GM21786 (cell line): ENCODE measurements around the gene LPAR1.
"Not testable (repeated sequence)": the region's sequence is repeated elsewhere in the genome, so short reads cannot be mapped to it uniquely, and the experiment has no call there.

ENCODE experiments used
- ATAC-seq: cut with Tn5 transposase; IDR thresholded peaks from one replicate; pipeline ENCODE4 v1.9.1; 2021; ENCODE audit not compliant: unreplicated experiment

Gene LPAR1, protein sequence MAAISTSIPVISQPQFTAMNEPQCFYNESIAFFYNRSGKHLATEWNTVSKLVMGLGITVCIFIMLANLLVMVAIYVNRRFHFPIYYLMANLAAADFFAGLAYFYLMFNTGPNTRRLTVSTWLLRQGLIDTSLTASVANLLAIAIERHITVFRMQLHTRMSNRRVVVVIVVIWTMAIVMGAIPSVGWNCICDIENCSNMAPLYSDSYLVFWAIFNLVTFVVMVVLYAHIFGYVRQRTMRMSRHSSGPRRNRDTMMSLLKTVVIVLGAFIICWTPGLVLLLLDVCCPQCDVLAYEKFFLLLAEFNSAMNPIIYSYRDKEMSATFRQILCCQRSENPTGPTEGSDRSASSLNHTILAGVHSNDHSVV

DNA sequence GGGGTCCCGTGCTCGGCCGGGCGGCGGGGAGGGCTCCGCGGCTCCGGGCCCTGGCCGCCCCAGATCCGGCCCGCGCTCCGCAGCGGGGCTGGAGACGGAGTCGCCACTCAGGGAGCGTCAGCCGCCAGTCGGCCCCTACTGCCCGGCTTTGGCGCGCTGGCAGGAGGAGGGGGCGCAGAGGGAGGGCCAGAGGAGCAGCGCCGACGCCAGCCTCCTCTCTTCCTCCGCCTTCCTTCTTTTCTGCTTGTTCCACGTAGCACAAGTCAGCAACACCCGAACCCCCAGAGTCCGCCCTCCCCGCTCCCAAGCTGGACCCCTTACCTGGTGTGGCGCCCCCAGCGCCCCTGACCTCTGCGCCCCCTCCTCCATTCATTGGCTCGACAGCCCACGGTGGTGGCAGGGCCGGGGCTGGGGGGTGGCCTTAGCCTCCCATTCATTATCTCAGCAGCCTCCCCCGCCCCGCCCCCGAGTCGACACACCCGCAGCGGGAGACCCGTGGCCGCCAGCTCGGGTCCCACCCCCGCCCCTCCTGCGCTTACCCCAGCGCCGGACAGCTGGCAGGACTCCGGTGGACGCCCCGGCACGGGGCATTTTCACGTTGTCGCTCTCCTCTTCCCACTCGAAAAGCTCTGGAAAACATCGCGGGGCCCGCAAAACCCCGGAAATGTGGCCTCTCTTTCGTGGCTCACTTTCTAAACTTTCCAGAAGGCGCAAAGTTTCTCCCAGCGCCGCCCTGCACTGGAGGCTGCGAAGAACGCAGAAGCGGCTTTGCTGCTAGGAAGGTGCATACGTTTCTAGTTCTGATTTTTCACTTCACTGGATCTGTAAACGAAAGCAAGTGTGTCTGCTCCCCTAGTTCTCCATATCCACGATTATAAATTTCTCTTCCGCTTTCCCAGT lies at the start of gene LPAR1:
Gene LPAR1 (minus strand): TSS at position 140 of the 900 bp plus-strand sequence. CDS start 66,353 bp downstream, outside the sequence.
- ATAC-seq, result no peak

DNA sequence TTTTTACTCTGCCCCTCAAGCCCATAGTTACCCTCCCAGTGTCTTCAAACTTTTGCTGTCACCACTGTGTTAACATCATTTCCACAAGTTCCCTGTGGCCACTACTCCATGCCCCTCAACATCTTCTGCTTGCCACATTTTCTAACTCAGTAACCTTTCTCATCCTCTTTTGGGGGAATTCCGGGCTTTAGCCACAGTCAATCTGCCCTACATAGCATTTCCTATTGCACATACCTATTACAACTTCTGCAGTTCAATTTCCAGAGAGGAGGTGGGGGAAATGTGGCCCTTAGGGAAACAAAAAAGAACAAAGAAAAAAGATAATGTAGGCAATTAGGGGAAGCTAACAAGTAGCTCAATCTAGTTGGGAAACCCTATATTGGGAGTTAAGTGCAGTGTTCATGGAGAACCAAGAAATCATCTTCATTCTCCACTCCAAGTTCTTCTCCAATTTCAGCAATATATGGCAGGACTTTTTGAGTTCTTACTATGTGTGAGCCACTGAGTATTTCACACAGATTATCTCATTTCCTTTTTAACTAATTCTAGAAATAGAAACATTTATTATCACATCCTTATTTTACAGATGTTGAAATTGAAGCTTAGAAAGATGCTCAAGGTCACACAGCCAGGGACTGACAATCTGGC lies 40.2 kb upstream of the LPAR1 start:
- peak; percentile 63 for ATAC-seq

DNA sequence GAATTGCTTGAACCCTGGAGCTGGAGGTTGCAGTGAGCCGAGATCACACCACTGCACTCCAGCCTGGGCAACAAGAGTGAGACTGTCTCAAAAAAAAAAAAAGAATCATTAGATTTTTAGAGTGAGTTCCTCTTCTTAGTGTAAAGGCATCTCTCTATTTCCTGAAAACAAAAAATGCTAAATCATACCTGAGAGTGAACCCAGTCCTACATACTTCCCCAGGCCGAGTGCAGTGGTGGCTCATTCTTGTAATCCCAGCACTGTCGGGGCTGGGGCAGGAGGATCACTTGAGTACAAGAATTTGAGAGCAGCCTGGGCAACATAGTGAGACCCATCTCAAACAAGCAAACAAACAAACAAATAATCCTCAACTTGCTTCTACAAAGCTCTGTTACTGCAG lies 38.2 kb upstream of the LPAR1 start:
- no peak for ATAC-seq

DNA sequence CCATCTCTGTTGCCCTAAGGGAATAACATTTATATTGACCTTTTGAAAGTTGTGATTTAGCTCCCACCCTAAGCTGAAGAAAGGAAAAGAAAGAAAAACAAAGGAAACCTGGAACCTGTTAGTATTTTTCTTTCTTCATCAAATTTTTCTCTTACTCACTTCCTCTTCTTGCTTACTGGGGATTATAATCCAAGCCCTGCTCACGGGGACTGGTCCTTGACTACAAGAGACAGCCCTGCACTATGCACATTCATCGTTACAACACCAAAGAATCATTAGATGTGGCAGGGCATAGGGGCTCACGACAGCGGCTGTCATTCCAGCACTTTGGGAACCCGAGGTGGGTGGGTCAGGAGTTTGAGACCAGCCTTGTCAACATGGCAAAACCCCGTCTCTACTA lies 37.8 kb upstream of the LPAR1 start:
- ATAC-seq, result no peak

DNA sequence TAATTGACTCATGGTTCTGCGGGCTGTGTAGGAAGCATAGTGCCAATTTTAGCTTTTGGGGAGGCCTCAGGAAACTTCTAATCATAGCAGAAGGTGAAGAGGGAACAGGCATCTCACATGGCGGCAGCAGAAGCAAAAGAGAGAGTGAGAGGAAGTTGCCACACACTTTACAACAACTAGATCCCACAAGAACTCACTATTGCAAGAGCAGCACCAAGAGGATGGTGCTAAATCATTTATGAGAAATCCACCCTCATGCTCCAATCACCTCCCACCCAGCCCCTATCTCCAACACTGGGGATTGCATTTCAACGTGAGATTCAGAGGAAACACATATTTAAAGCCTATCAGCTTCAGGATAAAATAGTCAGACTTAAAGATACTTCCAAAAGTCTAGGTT lies 36.1 kb upstream of the LPAR1 start:
- no peak for ATAC-seq

DNA sequence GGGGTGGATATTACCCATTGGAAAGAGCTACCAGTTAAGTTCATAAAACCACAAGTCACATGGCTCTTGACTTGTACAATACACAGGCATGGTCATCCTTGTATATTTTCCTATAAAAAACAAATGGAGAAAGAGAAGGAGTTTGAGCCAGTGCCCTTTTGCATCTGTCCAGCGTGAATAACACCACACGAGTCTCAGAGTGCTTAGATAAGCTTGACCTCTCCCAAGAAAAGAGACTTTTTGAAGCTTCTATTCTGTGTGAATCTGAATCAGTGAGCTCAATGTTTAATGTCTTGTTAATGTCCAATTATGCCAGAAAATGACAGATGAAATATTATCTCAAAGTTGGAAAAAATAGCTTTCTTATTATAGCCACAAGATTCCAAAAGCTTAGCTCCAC lies 30.9 kb upstream of the LPAR1 start:
- ATAC-seq, result no peak

DNA sequence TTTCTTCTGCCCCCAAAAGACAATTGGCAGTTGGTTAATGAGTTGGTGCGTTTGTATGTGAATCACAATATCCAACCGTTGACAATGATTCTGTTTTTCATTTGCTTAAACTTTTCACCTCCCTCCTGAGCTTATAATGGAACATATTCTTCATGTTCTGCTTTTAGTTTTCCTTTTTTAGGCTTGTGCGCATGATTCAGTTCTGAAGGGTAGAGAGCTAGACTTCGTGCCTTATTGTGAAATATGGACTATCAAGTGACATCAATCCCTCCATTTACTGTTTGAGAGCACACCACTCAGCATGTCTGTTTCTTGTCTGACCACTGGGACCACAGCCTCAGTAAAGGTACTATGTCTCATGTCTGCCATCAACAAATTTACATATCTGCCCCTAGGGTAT lies 30.5 kb upstream of the LPAR1 start:
- no peak for ATAC-seq

DNA sequence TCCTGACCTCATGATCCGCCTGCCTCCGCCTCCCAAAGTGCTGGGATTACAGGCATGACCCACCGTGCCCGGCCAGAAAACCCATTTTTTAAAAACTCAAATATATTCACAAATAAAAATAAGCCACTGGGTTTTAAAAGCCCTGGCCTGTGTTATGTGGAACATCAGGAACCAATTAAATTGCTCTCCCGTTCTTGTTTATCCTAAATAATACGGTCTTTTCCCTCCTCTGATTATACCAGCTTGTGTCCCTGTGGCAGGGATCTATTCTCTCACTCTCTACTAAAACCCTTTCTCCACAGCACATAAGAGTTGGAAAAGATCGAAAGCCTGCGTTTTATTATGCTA lies 30.1 kb upstream of the LPAR1 start:
- ATAC-seq, result no peak

DNA sequence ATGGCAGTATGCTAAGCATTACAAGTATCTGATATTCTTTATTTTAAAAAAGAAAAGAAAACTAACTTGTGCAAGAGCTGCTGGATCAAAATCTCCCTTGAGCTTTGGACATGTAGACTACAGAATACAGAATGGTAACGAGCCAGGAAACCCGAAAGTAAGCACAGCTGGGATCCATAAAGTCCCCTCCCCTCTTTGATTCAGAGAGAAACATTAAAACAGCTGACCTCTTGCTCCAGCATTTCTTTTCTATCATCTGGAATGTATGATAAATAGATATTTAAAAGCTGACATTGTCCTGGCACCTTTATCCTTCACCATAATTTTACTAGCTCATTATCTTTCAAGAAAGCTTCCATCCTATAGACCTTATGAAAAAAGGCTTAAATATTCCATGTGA lies 28.2 kb upstream of the LPAR1 start:
- ATAC-seq, result no peak

DNA sequence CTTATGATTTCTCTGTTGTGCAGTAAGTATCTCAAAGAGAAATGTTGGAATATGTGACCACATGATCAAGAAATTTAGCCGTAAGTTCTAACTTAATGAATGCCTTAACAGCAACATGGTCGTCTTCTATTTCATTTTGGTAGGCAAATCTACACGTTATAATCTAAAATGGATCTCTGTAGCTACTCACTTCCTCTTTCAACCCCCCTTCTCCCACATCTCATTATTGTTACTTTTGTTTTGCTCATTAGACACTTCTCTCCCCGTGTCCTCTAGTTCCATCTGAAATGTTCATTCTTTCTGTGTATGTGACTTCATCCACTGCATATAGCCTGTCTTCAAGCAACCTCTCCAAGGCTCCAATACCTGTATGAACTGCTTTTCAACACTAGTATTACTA lies 27.1 kb upstream of the LPAR1 start:
- no peak for ATAC-seq

DNA sequence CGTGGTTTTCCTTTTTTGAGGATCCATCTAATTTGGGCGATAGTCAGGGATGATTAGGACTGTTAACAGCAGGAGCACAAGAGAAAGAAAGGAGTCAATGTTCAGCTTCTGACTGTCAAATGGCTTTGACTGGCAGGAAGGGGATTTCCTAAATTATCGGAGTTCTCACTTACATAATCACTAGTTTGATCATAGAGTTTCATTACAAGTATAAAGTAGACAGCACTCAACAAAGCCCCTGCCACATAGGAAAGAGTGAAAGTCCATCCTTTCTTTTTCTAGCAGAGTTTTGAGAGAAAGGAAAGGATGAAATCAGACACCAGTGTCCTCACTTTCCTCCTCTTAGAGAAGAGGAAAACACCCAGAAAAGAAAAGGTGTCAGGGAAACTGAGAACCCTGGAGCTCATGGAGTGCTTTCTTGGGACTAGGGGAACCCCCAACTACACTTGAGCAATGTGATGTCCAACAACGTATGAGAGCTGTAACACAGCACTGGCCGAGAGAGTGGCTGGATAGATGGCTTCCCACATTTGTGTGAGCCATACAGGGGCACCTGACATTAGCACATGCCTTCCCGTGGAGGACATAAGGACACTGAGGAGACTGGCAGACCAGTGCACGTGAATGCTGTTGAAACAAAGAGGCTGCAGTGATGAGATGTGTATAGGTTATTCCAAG lies 26.0 kb upstream of the LPAR1 start:
- no peak for ATAC-seq

DNA sequence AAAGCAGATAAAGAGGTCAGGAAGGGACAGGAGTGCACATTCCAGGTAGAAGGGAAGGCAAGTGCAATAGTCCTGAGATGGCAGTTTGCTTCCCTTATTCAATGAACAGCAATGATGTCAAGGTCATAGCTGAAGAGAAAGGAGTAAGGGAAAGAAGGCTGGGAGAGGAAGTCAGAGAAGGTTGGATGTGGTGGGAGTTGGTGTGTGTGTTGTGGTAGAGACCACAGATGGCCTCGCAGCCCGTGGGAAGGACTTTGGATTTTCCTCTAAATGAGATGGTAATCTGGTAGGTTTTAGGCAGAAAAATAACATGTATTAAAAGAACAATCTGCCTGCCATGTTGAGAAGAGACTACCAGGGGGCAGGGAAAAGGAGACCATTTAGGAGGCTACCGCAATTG lies 25.1 kb upstream of the LPAR1 start:
- no peak for ATAC-seq

DNA sequence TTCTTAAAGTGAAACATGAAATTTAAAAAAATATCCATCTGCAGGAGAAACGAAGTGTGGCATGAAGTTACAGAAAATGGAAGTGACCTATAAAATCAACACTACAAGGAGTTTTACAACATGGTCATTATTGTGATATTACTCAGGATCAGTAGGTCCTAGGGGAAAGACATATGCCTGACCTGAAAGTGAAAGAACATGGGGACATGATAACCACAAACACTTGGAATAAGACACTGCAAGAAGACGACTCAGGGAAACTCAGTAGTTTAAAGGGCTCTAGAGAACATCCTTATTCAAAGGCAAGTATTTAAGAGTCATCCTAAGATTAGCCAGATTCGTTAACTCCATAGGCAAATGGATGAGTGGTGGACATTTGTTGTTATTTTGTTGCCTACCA lies 19.9 kb upstream of the LPAR1 start:
- ATAC-seq, result no peak

DNA sequence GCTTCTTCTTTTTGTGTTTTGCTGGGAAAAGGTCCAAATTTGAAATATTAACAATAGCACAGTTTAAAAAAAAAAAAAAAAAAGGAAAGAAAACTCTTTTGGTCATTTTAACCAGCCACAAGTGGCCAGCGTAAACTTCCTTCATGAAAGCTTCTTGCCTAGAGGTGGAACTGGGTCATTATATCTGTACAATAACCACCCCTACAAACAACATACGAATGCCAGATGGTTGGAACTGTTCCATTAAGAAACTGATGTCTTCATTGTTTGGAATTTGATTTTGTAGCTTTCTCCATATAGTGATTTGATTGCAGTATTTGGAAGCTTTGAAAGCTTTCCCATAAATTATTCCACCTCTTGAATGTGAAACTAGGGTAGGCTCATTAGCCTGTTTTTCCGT lies 18.3 kb upstream of the LPAR1 start:
- no peak for ATAC-seq

DNA sequence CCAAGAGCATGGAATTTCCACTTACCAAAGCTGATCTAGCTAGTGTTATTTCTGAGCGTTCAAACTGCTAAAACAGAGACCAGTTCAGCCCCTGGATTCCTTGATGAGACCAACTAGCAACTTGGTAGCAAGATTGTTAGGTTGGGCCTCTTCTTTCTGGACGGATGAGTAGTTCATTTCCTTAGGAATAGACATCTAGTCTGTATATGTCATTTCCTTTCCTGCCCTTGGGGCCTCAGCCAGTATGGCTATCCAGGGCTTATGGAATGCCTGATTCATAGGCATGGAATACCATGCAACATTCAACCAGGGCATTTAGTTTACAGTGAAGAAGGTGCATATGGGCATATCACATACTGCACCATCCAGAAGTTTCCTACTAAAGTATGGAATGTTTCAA lies 14.5 kb upstream of the LPAR1 start:
- no peak for ATAC-seq

DNA sequence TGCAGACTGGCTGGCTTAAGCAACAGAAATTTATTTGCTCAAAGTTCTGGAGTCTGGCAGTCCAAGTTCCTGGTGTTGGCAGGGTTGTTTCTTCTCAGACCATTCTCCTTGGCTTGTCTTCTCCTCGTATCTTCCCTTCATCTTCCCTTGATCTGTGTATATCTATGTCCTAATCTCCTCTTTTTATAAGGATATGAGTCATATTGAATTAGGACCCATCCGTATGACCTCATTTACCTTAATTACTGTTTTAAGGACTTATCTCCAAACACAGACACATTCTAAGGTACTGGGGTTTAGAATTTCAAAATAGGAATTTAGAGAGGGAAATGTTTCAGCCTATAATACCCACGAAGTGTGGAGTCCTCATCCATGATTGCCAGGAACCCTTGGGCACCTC lies 13.1 kb upstream of the LPAR1 start:
- no peak for ATAC-seq

DNA sequence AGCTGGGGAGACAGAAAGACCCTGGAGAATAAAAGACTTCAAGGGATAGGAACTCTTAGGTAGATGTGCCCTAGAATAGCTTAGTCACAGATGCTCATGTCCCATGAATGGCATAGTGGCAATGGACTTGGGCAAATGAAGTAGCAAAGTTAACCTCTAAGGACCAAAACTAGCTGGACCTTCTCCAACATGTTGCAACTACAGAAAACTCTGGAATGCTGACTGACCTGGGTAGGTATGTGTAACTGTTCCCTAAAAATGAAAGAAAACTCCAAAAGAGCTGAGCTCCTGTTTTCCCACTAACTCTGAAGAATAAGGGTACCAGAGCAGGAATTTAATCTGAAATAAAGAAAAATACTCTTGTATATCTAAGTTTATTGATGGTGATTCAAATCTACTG lies 12.5 kb upstream of the LPAR1 start:
- no peak for ATAC-seq

DNA sequence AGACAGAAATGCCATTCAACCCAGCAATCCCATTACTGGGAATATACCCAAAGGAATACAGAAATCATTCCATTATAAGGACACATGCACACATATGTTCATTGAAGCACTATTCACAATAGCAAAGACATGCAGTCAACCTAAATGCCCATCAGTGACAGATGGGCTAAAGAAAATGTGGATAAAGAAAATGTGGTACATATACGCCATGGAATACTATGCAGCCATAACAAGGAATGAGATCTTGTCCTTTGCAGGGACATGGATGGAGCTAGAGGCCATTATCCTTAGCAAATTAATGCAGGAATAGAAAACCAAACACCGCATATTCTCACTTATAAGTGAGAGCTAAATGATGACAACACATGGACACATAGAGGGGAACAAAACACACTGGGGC lies 9.0 kb upstream of the LPAR1 start:
- not testable (repeated sequence) for ATAC-seq

DNA sequence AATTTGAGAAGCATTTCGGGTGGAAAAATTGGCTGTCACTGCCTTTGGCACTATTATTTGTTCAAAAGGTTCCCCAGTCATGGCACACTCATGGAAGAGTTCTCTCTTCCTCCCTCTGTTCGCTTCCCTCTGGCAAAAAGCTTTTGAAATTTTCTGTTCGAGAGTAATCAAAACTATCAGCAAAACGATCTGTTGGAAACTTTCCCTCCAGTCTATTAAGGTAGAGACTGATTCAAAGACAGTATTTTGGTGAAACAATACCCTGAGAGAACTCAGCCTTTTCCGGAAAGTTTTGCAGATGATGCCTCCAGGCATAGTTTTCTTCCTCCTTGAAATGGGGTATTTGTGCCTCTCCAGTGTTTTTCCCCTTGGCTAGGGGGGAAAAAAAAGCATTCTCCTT lies 3.6 kb upstream of the LPAR1 start:
- ATAC-seq, result no peak

DNA sequence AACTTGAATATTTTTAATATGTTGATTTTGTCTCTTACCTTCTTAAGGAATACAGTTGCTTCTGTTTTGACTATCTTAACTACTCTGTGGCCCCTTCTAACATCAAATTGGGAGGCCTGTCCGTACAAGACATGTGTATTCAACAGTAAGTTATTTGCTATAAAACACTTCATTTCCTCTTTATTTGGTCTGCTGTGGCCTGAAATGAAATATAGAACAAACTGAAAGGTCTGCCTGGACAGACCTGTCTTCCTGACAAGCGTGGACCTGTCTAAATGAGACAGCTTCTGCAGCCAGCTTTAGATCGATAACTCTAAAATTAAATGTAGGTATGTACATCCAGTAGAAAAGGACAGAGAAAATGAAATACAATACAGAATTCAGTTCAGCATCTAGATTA lies 2.2 kb upstream of the LPAR1 start:
- ATAC-seq, result no peak

DNA sequence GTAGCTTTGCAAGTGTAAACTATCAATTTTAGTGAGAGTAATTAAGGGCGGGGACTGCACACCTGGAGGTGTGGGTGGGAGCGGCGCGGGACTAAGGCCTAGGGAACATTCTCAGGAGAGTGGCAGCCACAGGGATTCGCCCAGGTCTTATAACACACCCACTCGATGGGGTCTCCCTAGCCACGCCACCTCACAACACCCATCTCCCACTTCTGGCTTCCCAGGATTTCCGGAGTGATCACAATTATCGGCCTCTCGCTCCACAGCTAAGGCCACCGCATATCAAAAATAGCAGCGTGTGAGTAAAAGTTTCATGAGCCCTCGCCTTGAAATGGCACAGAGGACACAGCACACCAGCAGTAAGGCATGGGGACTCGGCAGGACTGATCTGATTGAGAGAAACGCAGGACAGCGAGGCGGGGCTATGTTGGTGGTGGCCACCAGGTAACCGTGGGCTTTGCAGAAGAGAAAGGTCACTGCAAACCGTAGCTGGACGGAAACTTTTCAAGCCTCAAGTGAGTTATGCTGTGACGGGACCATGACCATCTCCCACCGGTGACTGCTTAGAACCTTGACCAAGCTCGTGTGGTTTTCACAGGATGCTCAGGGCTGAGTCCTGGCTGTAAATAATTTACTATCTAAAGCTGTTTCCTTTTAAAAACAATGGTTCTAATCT lies 1.1 kb upstream of the LPAR1 start:
- no peak for ATAC-seq
